Left lung (tissue), 10 donors: ENCODE results near the gene FCHSD2. TPM values are rescaled to one million over a fixed set of nuclear protein-coding genes. Genes with fewer than 3 reads are reported as not detected.
A peak's percentile ranks its signal among the peaks of the same experiment; 100 is the strongest.
"Not testable (repeated sequence)": the region's sequence is repeated elsewhere in the genome, so short reads cannot be mapped to it uniquely, and the experiment has no call there.

Experiments used
- ATAC-seq: fragments of 200-7000 bp; cut with Tn5 transposase; one replicate; pipeline ENCODE4 v1.9.1; 2020; ENCODE audit warnings: moderate library complexity
- DNase-seq, 4 donors: peaks; one replicate each; pipeline ENCODE4 v3.0.0-alpha.2; 2013 to 2020
- H3K27ac ChIP-seq, 2 donors: fragments of 200-600 bp; sonication (generic) in 1 of 2; one replicate each; pipeline versions ENCODE4 v1.5.0 to v1.8.0; 2020 to 2021
- H3K27me3 ChIP-seq, 2 donors: fragments of 200-600 bp; sonication (generic) in 1 of 2; one replicate each; pipeline versions ENCODE4 v1.5.0 to v1.8.0; 2020 to 2021
- H3K36me3 ChIP-seq, 2 donors: fragments of 200-600 bp; sonication (generic) in 1 of 2; one replicate each; pipeline versions ENCODE4 v1.5.0 to v1.8.0; 2020 to 2021
- H3K4me1 ChIP-seq, 2 donors: fragments of 200-600 bp; one replicate each; pipeline ENCODE4 v1.8.0; 2021
- H3K4me3 ChIP-seq, 2 donors: fragments of 200-600 bp; sonication (generic) in 1 of 2; one replicate each; pipeline versions ENCODE4 v1.5.0 to v1.8.0; 2020 to 2021; ENCODE audit warnings: mild to moderate bottlenecking in 1 of 2
- H3K9me3 ChIP-seq, 2 donors: fragments of 200-600 bp; sonication (generic) in 1 of 2; one replicate each; pipeline versions ENCODE4 v1.5.0 to v1.8.0; 2020 to 2021
- intact Hi-C, 2 donors: fragments of 100-400 bp; cut with DNase I; formaldehyde crosslinking; loops; one replicate each; pipeline versions ENCODE4 v1.11.2 to v1.14.2; 2022
- polyA plus RNA-seq, 6 donors: library from polyadenylated mRNA; unstranded; fragments of 120-200 nt; gene quantifications; one replicate each; pipeline ENCODE4 v1.2.1, GENCODE V29; 2013; ENCODE audit not compliant: insufficient read length in 6 of 6
- total RNA-seq, 2 donors: library from RNA; stranded (reverse); fragmentation: NEBNext Ultra II Directional; extraction: Animal tissue kit (Norgen Biotek cat#: 25700); gene quantifications; one replicate each; pipeline ENCODE4 v1.2.1, GENCODE V29; 2021
- TF ChIP-seq, protein P1 (sequence below), 2 donors: fragments of 200-600 bp; sonication (generic) in 1 of 2; IDR thresholded peaks; one replicate each; pipeline versions ENCODE4 v1.5.0 to v1.8.0; 2021; ENCODE audit warnings: antibody characterized with exemption in 2 of 2
- donor health status: DM: no; HTN: yes; CAD: no.
- donor health status: DM: no; HTN: no; CAD: no.

FCHSD2 gene
- total and polyA plus RNA-seq, 8 donors: 46.2 to 58.2 (median 48.5) TPM

DNA sequence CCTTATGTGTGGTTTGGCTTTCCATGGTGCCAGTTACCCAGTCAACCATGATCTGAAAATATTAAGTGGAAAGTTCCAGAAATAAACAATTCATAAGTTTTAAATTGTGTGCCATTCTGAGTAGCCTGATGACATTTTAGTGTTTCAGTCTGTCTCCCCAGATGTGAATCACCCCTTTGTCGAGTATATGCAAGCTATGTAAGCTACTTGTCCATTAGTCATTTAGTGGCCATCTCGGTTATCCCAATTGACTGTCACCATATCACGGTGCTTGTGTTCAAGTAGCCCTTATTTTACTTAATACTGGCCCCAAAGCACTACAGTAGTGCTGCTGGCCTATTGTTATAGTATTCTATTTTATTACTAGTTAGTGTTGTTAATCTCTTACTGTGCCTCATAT lies 283.0 kb downstream of the FCHSD2 start:
- Histone ChIP-seq H3K27ac (no peak overlapping the region), H3K4me3 (no peak overlapping the region), H3K36me3 (peaks cover 0 to 6% of the 10 kb centered on the region in 2 donors), H3K9me3 (no peaks in the 10 kb centered on the region), H3K27me3 (no peaks in the 10 kb centered on the region), H3K4me1 (peaks cover 0 to 15% of the 10 kb centered on the region in 2 donors)
- TF ChIP-seq, protein P1, sequence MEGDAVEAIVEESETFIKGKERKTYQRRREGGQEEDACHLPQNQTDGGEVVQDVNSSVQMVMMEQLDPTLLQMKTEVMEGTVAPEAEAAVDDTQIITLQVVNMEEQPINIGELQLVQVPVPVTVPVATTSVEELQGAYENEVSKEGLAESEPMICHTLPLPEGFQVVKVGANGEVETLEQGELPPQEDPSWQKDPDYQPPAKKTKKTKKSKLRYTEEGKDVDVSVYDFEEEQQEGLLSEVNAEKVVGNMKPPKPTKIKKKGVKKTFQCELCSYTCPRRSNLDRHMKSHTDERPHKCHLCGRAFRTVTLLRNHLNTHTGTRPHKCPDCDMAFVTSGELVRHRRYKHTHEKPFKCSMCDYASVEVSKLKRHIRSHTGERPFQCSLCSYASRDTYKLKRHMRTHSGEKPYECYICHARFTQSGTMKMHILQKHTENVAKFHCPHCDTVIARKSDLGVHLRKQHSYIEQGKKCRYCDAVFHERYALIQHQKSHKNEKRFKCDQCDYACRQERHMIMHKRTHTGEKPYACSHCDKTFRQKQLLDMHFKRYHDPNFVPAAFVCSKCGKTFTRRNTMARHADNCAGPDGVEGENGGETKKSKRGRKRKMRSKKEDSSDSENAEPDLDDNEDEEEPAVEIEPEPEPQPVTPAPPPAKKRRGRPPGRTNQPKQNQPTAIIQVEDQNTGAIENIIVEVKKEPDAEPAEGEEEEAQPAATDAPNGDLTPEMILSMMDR (IDR thresholded peaks at IDR 0.05): no peak
- intact Hi-C loops: no loop called here
- no peak for DNase-seq
- no peak for ATAC-seq

DNA sequence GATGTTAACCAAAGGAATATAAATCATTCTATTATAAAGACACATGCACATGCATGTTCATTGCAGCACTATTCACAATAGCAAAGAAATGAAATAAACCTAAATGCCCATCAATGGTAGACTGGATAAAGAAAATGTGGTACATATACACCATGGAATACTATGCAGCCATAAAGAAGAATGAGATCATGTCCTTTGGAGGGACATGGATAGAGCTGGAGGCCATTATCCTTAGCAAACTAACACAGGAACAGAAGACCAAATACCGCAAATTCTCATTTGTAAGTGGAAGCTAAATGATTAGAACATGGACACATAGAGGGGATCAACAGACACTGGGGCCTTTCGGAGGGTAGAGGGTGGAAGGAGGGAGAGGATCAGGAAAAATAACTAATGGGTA lies 283.9 kb downstream of the FCHSD2 start:
- H3K36me3 ChIP-seq, H3K27ac ChIP-seq, H3K4me3 ChIP-seq, H3K9me3 ChIP-seq, ATAC-seq, DNase-seq, intact Hi-C loops, H3K27me3 ChIP-seq: not testable (repeated sequence)
- peaks cover 0 to 15% of the 10 kb centered on the region in 2 donors for H3K4me1 ChIP-seq

DNA sequence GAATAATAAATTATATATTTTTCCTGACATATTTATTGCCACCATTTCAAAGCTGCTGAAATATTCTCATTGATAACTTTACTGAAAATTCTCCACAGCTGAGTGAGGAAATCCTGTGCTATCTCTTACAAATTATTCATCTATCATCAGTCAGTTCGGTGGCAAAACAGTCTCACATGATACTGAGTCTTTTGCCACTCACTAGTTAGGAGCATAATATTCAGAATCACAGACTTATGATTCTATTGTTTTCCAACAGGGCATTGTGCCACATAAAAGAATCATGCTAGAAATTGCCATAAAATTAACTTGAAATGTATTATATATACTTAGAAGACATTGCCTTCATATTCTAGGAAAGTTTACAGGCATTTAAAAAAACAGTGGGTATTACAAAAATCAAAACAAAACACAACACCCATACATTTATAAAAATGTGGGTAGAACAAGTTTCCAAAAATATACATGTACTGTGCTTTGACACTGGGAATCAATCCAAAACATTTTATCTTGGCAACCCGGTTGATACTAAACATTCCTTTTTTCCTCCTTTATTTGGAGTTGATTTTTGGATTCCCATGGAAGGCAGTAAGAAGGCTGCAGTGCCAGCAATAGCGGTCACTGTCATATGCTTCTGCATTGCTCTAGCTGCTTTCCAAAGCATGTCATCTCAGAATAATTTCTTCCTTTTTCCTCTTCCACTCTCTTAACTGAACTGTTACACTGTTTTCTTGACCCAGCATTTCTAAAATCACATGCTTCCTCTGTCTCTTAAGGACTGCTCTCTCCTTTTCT lies 285.4 kb downstream of the FCHSD2 start:
- DNase-seq (peak in 1 of 4 donors; percentile 39), ATAC-seq (peak; percentile 57)
- Histone ChIP-seq H3K27me3 (no peaks in the 10 kb centered on the region), H3K36me3 (peaks cover 0 to 6% of the 10 kb centered on the region in 2 donors), H3K4me1 (peaks cover 0 to 15% of the 10 kb centered on the region in 2 donors), H3K4me3 (no peak overlapping the region), H3K27ac (peak overlapping the region in 1 of 2 donors; percentile 28), H3K9me3 (no peaks in the 10 kb centered on the region)
- TF ChIP-seq, protein P1 (IDR thresholded peaks at IDR 0.05): no peak
- intact Hi-C loops: no loop called here

DNA sequence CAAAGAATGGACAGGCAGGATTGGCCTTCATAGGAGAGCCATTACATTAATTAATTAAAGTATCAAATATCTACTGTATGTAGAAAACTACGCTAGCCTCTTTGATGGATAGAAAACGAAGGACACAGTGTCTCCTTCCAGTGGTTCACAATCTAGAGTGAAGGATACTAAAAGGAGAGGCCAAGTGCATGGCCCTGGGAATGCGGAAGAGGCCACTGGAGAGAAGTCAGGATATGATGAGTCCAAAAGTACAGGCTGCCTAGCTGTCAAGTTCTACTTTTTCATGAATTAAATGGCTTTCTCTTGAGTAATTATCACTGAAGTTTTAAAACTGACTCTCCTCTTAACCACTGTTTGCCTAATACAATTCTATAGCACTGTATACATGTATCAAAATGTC lies 286.1 kb downstream of the FCHSD2 start:
- no peaks in the 10 kb centered on the region for H3K9me3 ChIP-seq
- peaks cover 0 to 15% of the 10 kb centered on the region in 2 donors for H3K4me1 ChIP-seq
- TF ChIP-seq, protein P1 (IDR thresholded peaks at IDR 0.05): no peak
- H3K4me3 ChIP-seq: no peak overlapping the region
- H3K27me3 ChIP-seq: no peaks in the 10 kb centered on the region
- intact Hi-C loops: no loop called here
- DNase-seq (no peak), ATAC-seq (no peak)
- peaks cover 0 to 6% of the 10 kb centered on the region in 2 donors for H3K36me3 ChIP-seq
- no peak overlapping the region for H3K27ac ChIP-seq

DNA sequence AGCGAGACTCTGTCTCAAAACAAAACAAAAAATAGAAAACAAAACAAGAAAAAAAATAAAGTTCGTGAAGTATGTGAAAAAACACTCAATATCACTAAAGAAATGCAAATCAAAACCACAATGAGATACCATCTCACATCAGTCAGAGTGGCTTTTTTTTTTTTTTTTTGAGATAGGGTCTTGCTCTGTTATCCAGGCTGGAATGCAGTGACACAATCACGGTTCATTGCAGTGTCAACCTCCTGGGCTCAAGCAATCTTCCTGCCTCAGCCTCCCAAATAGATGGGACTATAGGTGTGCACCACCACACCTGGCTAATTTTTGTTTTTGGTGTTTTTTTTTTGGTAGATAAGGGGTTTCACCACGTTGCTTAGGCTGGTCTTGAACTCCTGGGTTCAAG lies 290.4 kb downstream of the FCHSD2 start:
- Histone ChIP-seq H3K9me3 (no peaks in the 10 kb centered on the region), H3K4me3 (no peak overlapping the region), H3K27ac (no peak overlapping the region), H3K27me3 (no peaks in the 10 kb centered on the region), H3K4me1 (peaks cover 0 to under 1% of the 10 kb centered on the region in 2 donors), H3K36me3 (no peaks in the 10 kb centered on the region)
- ATAC-seq: no peak
- TF ChIP-seq, protein P1 (IDR thresholded peaks at IDR 0.05): no peak
- intact Hi-C loops: no loop called here
- DNase-seq: no peak
